HCT116 (cell line): ENCODE measurements around the gene BDH2. TPM values are rescaled to one million over a fixed set of nuclear protein-coding genes. Genes with fewer than 3 reads are reported as not detected.

Experiments
- ATAC-seq: fragments of 200-7000 bp; cut with Tn5 transposase; 2 replicates; pipeline ENCODE4 v1.9.1; 2020; ENCODE audit warnings: mild to moderate bottlenecking, moderate library complexity
- BruUV-seq: library from RNA; stranded (reverse); fragments of 400-500 nt; replicated peaks from 2 replicates; lab custom pipeline; 2021; lab: Mats Ljungman, UMichigan
- CTCF ChIA-PET: fragments of 300-600 bp; sonication (Branson Sonifier 250); formaldehyde crosslinking; loops from one replicate; lab custom pipeline; 2021; ENCODE audit warnings: antibody characterized with exemption; lab: Charles Lee
- POLR2A ChIA-PET: fragments of 300-600, 350-600 bp; sonication (Branson Sonifier 250); formaldehyde crosslinking; loops from one replicate; lab custom pipeline; 2021; ENCODE audit warnings: antibody characterized with exemption; lab: Charles Lee
- RAD21 ChIA-PET, 2 experiments: fragments of 300-600 bp; sonication (Branson Sonifier 250); formaldehyde crosslinking; loops; one replicate each; lab custom pipeline; 2023; ENCODE audit warnings: low total read pairs in 2 of 2; ENCODE audit not compliant: uncharacterized antibody in 2 of 2, unreplicated experiment in 2 of 2, low non-redundant PET in 1 of 2; lab: Charles Lee
- DNase-seq: peaks from one replicate; pipeline ENCODE4 v3.0.0-alpha.2; 2010; ENCODE audit warnings: low read depth, low spot score
- H2AFZ ChIP-seq: fragments of 200-600 bp; shearing (Covaris generic), sonication (generic); 2 replicates; pipeline ENCODE4 v1.6.1; 2017; ENCODE audit warnings: low read depth, mixed run types, mixed read lengths, antibody characterized with exemption, low read length; ENCODE audit not compliant: poor library complexity, severe bottlenecking
- H3K27ac ChIP-seq: 2 replicates; pipeline ENCODE4 v1.5.1; 2012; ENCODE audit warnings: low read depth, low read length
- H3K27me3 ChIP-seq: fragments of 200-600 bp; sonication (generic); 2 replicates; pipeline ENCODE4 v1.6.1; 2016; ENCODE audit warnings: mixed run types, low read length, mixed read lengths; ENCODE audit not compliant: insufficient read depth
- H3K36me3 ChIP-seq, 2 experiments: fragments of 200-500 bp in 1 of 2; fragments of 200-600 bp in 1 of 2; sonication (Bioruptor generic) in 1 of 2; sonication (generic) in 1 of 2; 2 replicates each; pipeline versions ENCODE4 v1.5.1 to v1.6.1; 2014 to 2016; ENCODE audit warnings: low read length in 2 of 2, inconsistent platforms in 1 of 2, mixed read lengths in 1 of 2, mixed run types in 1 of 2; ENCODE audit not compliant: insufficient read depth in 2 of 2, control insufficient read depth in 1 of 2
- H3K4me1 ChIP-seq, 2 experiments: fragments of 200-600 bp in 1 of 2; sonication (generic) in 1 of 2; 2 replicates each; pipeline versions ENCODE4 v1.5.1 to v1.6.1; 2012 to 2017; ENCODE audit warnings: low read length in 2 of 2, inconsistent platforms in 1 of 2, mild to moderate bottlenecking in 1 of 2, mixed read lengths in 1 of 2, mixed run types in 1 of 2, moderate library complexity in 1 of 2; ENCODE audit not compliant: insufficient read depth in 2 of 2, control insufficient read depth in 1 of 2
- H3K4me2 ChIP-seq: fragments of 200-600 bp; sonication (generic); 2 replicates; pipeline ENCODE4 v1.6.1; 2017; ENCODE audit warnings: mixed run types, low read length, mixed read lengths
- H3K4me3 ChIP-seq, 2 experiments: fragments of 200-600 bp in 1 of 2; sonication (generic) in 1 of 2; replicated peaks in 1 of 2; 2 replicates each; pipeline ENCODE4 v1.5.1; 2011 to 2016; ENCODE audit warnings: low read length in 2 of 2, control low read depth in 1 of 2, low read depth in 1 of 2, mild to moderate bottlenecking in 1 of 2, mixed read lengths in 1 of 2, mixed run types in 1 of 2
- H3K79me2 ChIP-seq: fragments of 200-600 bp; sonication (generic); 2 replicates; pipeline ENCODE4 v1.6.1; 2017; ENCODE audit warnings: mild to moderate bottlenecking, mixed run types, low read length, moderate library complexity, mixed read lengths; ENCODE audit not compliant: insufficient read depth
- H3K9ac ChIP-seq: fragments of 200-600 bp; sonication (generic); 2 replicates; pipeline ENCODE4 v1.6.1; 2016; ENCODE audit warnings: low read length, mixed read lengths
- H3K9me2 ChIP-seq: fragments of 200-600 bp; sonication (generic), shearing (Covaris generic); 2 replicates; pipeline ENCODE4 v1.6.1; 2017; ENCODE audit warnings: mixed run types, mild to moderate bottlenecking, moderate library complexity; ENCODE audit not compliant: insufficient read depth
- H3K9me3 ChIP-seq, 2 experiments: fragments of 200-500 bp in 1 of 2; fragments of 200-600 bp in 1 of 2; sonication (Bioruptor generic) in 1 of 2; sonication (generic) in 1 of 2; 2 replicates each; pipeline ENCODE4 v1.6.1; 2014 to 2017; ENCODE audit warnings: low read length in 2 of 2, mixed read lengths in 2 of 2, inconsistent platforms in 1 of 2, low read depth in 1 of 2, mild to moderate bottlenecking in 1 of 2, mixed run types in 1 of 2, moderate library complexity in 1 of 2; ENCODE audit not compliant: control insufficient read depth in 1 of 2, insufficient read depth in 1 of 2
- H4K20me1 ChIP-seq: fragments of 200-600 bp; sonication (generic), shearing (Covaris generic); 2 replicates; pipeline ENCODE4 v1.6.1; 2017; ENCODE audit warnings: mixed run types, mild to moderate bottlenecking, moderate library complexity; ENCODE audit not compliant: insufficient read depth
- ATF3 ChIP-seq: IDR thresholded peaks from 2 replicates; pipeline ENCODE4 v1.6.1; 2012
- CBX3 ChIP-seq: IDR thresholded peaks from 2 replicates; pipeline ENCODE4 v1.6.1; 2012; ENCODE audit warnings: low read depth
- CEBPB ChIP-seq: IDR thresholded peaks from 2 replicates; pipeline ENCODE4 v1.6.1; 2012; ENCODE audit warnings: low read depth
- CTCF ChIP-seq, 3 experiments: fragments of 200-600 bp in 1 of 3; sonication (generic) in 1 of 3; IDR thresholded peaks in 2 of 3; conservative IDR thresholded peaks in 1 of 3; 2 replicates each; pipeline ENCODE4 v1.5.1; 2012 to 2017; ENCODE audit warnings: low read depth in 2 of 3, low read length in 2 of 3, antibody characterized with exemption in 1 of 3, borderline replicate concordance in 1 of 3, control low read depth in 1 of 3, mild to moderate bottlenecking in 1 of 3, mixed read lengths in 1 of 3, mixed run types in 1 of 3, moderate library complexity in 1 of 3; ENCODE audit not compliant: insufficient read depth in 1 of 3
- EGR1 ChIP-seq: IDR thresholded peaks from 2 replicates; pipeline ENCODE4 v1.6.1; 2012; ENCODE audit warnings: low read depth
- ELF1 ChIP-seq: IDR thresholded peaks from 2 replicates; pipeline ENCODE4 v1.6.1; 2012; ENCODE audit warnings: low read depth, borderline replicate concordance
- EZH2phosphoT487 ChIP-seq: fragments of 200-600 bp; IDR thresholded peaks from 2 replicates; pipeline ENCODE4 v1.6.1; 2018; ENCODE audit warnings: antibody characterized with exemption, borderline replicate concordance
- FOSL1 ChIP-seq: IDR thresholded peaks from 2 replicates; pipeline ENCODE4 v1.6.1; 2012; ENCODE audit warnings: low read depth
- JUND ChIP-seq: IDR thresholded peaks from 2 replicates; pipeline ENCODE4 v1.6.1; 2012
- POLR2A ChIP-seq: IDR thresholded peaks from 2 replicates; pipeline ENCODE4 v1.7.0; 2011; ENCODE audit warnings: borderline replicate concordance; ENCODE audit not compliant: insufficient read depth, insufficient read length; ENCODE audit errors: extremely low read depth
- POLR2AphosphoS5 ChIP-seq: IDR thresholded peaks from 2 replicates; pipeline ENCODE4 v1.6.1; 2011; ENCODE audit warnings: mild to moderate bottlenecking, low read depth, low read length, moderate library complexity
- RAD21 ChIP-seq: IDR thresholded peaks from 2 replicates; pipeline ENCODE4 v1.6.1; 2012; ENCODE audit warnings: low read depth, mild to moderate bottlenecking
- SIN3A ChIP-seq: IDR thresholded peaks from 2 replicates; pipeline ENCODE4 v1.6.1; 2012; ENCODE audit warnings: low read depth
- SP1 ChIP-seq: IDR thresholded peaks from 2 replicates; pipeline ENCODE4 v1.6.1; 2012; ENCODE audit warnings: low read depth
- TCF7L2 ChIP-seq: IDR thresholded peaks from 2 replicates; pipeline ENCODE4 v1.7.0; 2011; ENCODE audit warnings: borderline replicate concordance, inconsistent platforms; ENCODE audit not compliant: insufficient read depth, insufficient read length; ENCODE audit errors: extremely low read depth
- YY1 ChIP-seq: IDR thresholded peaks from 2 replicates; pipeline ENCODE4 v1.6.1; 2011; ENCODE audit warnings: low read length, low read depth, moderate library complexity, mild to moderate bottlenecking; ENCODE audit not compliant: insufficient replicate concordance; ENCODE audit errors: extremely low read depth
- ZFX ChIP-seq: fragments of 450-650 bp; IDR thresholded peaks from 2 replicates; pipeline ENCODE4 v1.6.1; 2017
- ZNF274 ChIP-seq: fragments of 200-500 bp; sonication (Bioruptor generic); IDR thresholded peaks from 2 replicates; pipeline ENCODE4 v1.6.1; 2014; ENCODE audit warnings: mild to moderate bottlenecking, low read depth, low read length, inconsistent platforms
- intact Hi-C: fragments of 100-400 bp; cut with micrococcal nuclease; formaldehyde crosslinking; loops from 2 replicates; pipeline ENCODE4 v1.10.0; 2022
- total RNA-seq: library from RNA; stranded (reverse); gene quantifications from one replicate; pipeline ENCODE4 v1.2.1, GENCODE V29; 2021; ENCODE audit not compliant: unreplicated experiment
- TF ChIP-seq, protein P1 (sequence below): IDR thresholded peaks from 2 replicates; pipeline ENCODE4 v1.6.1; 2012; ENCODE audit warnings: low read depth

BDH2 gene
- total RNA-seq, 1 experiment from 2014 or later = 5.0 TPM

DNA sequence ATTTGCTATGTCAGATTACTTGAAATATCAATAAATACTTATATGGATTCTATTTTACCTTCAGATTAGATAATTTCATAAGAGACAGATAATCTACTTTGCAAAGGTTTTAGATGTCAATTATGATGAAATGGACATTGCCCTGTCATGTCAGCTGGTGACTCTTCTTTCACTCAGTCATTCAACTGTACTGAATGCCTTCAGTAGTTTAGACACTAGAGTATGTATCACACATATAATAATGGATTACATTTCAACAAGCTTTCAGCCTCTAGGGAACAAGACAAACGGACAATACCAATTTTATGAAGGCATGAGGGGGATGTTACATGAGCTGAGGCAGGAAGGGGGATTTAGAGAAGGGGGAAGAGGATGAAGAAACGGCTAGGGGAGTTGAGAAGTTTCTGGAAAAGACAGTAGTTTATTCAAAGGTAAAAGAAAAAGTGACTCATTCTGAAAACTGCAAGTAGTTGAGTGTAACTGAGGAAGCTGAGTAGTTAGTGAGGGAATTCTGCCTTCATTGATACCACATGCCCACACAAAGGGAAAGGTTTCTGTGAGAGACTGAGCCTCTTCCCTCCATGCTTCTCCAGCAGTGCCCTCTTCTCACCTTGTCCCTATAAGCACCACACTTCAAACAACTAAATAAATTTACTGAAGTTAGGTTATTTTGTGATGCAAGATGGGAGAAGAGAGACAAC lies 48.7 kb downstream of the BDH2 start:
- ChIA-PET CTCF (interaction anchor here (0.6 kb wide), 1 partner anchor 620 kb away, joined by 3 read pairs; no protein-coding TSS in a partner anchor), RAD21 (no interaction called here), POLR2A (no interaction called here)
- BruUV-seq = no TSS peak
- Histone ChIP-seq H3K9me2 (no peaks in the 10 kb centered on the region), H3K27ac (no peak overlapping the region), H3K27me3 (no peaks in the 10 kb centered on the region), H3K9me3 (no peaks in the 10 kb centered on the region), H3K4me2 (no peak overlapping the region), H2AFZ (no peak overlapping the region), H3K4me3 (no peak overlapping the region), H3K36me3 (no peaks in the 10 kb centered on the region), H3K9ac (no peak overlapping the region), H4K20me1 (no peaks in the 10 kb centered on the region), H3K4me1 (no peaks in the 10 kb centered on the region), H3K79me2 (no peaks in the 10 kb centered on the region)
- no peak for TF ChIP-seq CEBPB
- TF ChIP-seq YY1 = no peak
- no peak for TF ChIP-seq JUND
- no peak for TF ChIP-seq CTCF (IDR thresholded peaks at IDR 0.05 in 2 of 3, conservative IDR thresholded peaks at IDR 0.05 in 1 of 3; ENCODE audit: borderline replicate concordance in 1 of 3, insufficient read depth in 1 of 3, low read depth in 2 of 3, low read length in 2 of 3)
- no peak for TF ChIP-seq SIN3A
- no peak for TF ChIP-seq FOSL1
- TF ChIP-seq SP1 = no peak
- TF ChIP-seq ZFX = no peak
- no peak for TF ChIP-seq ELF1
- TF ChIP-seq EGR1 = no peak
- TF ChIP-seq CBX3 = no peak
- no peak for TF ChIP-seq POLR2A
- TF ChIP-seq ZNF274 = no peak
- TF ChIP-seq RAD21 = no peak
- TF ChIP-seq TCF7L2 = no peak
- TF ChIP-seq, protein P1, sequence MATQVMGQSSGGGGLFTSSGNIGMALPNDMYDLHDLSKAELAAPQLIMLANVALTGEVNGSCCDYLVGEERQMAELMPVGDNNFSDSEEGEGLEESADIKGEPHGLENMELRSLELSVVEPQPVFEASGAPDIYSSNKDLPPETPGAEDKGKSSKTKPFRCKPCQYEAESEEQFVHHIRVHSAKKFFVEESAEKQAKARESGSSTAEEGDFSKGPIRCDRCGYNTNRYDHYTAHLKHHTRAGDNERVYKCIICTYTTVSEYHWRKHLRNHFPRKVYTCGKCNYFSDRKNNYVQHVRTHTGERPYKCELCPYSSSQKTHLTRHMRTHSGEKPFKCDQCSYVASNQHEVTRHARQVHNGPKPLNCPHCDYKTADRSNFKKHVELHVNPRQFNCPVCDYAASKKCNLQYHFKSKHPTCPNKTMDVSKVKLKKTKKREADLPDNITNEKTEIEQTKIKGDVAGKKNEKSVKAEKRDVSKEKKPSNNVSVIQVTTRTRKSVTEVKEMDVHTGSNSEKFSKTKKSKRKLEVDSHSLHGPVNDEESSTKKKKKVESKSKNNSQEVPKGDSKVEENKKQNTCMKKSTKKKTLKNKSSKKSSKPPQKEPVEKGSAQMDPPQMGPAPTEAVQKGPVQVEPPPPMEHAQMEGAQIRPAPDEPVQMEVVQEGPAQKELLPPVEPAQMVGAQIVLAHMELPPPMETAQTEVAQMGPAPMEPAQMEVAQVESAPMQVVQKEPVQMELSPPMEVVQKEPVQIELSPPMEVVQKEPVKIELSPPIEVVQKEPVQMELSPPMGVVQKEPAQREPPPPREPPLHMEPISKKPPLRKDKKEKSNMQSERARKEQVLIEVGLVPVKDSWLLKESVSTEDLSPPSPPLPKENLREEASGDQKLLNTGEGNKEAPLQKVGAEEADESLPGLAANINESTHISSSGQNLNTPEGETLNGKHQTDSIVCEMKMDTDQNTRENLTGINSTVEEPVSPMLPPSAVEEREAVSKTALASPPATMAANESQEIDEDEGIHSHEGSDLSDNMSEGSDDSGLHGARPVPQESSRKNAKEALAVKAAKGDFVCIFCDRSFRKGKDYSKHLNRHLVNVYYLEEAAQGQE = no peak
- no peak for TF ChIP-seq POLR2AphosphoS5
- no peak for TF ChIP-seq EZH2phosphoT487
- no peak for TF ChIP-seq ATF3
- intact Hi-C loops = no loop called here
- ATAC-seq = no peak
- DNase-seq = no peak
